IMR-90 (cell line): ENCODE results near the gene RAPGEF2. TPM values are rescaled to one million over a fixed set of nuclear protein-coding genes. Genes with fewer than 3 reads are reported as not detected.
"Not testable (repeated sequence)": the region's sequence is repeated elsewhere in the genome, so short reads cannot be mapped to it uniquely, and the experiment has no call there.

Source experiments
- ATAC-seq: fragments of 200-7000 bp; cut with Tn5 transposase; 2 replicates; pipeline ENCODE4 v1.9.1; 2020; ENCODE audit warnings: low read depth, mild to moderate bottlenecking, moderate library complexity
- BruUV-seq: library from RNA; stranded (reverse); fragments of 400-500 nt; replicated peaks from 2 replicates; lab custom pipeline; 2021; lab: Mats Ljungman, UMichigan
- CTCF ChIA-PET: fragments of 300-600 bp; formaldehyde crosslinking; extraction: SDS; loops from one replicate; lab custom pipeline; 2021; ENCODE audit warnings: antibody characterized with exemption; lab: Yijun Ruan, JAX
- POLR2A ChIA-PET: fragments of 300-600 bp; sonication (Branson Sonifier 250); formaldehyde crosslinking; loops from one replicate; lab custom pipeline; 2022; ENCODE audit warnings: antibody characterized with exemption; ENCODE audit not compliant: unreplicated experiment; lab: Charles Lee
- DNase-seq: peaks from one replicate; pipeline ENCODE4 v3.0.0; 2013
- H2AFZ ChIP-seq: replicated peaks from 2 replicates; pipeline ENCODE3; 2013; ENCODE audit warnings: low read length, mild to moderate bottlenecking; ENCODE audit not compliant: poor library complexity
- H2AK5ac ChIP-seq: 2 replicates; pipeline ENCODE4 v1.6.1; 2013; ENCODE audit warnings: low read depth, low read length, inconsistent platforms
- H2AK9ac ChIP-seq: replicated peaks from 2 replicates; pipeline ENCODE3; 2013; ENCODE audit warnings: mild to moderate bottlenecking, low read depth, low read length, moderate library complexity; ENCODE audit not compliant: poor library complexity
- H2BK120ac ChIP-seq: 2 replicates; pipeline ENCODE4 v1.6.1; 2013; ENCODE audit warnings: low read depth, low read length, inconsistent platforms
- H2BK15ac ChIP-seq: 3 replicates; pipeline ENCODE4 v1.6.1; 2013; ENCODE audit warnings: low read depth, low read length, inconsistent platforms
- H2BK20ac ChIP-seq: 2 replicates; pipeline ENCODE4 v1.6.1; 2013; ENCODE audit warnings: low read depth, mild to moderate bottlenecking, inconsistent platforms, low read length, moderate library complexity
- H2BK5ac ChIP-seq: 2 replicates; pipeline ENCODE4 v1.6.1; 2013; ENCODE audit warnings: mild to moderate bottlenecking, low read depth, low read length, inconsistent platforms; ENCODE audit not compliant: poor library complexity, severe bottlenecking
- H3K14ac ChIP-seq: replicated peaks from 2 replicates; pipeline ENCODE4 v1.6.1; 2013; ENCODE audit warnings: low read depth, low read length, inconsistent platforms
- H3K18ac ChIP-seq: 2 replicates; pipeline ENCODE4 v1.6.1; 2013; ENCODE audit warnings: low read depth, low read length, control low read depth
- H3K23ac ChIP-seq: 2 replicates; pipeline ENCODE4 v1.6.1; 2013; ENCODE audit warnings: low read depth, low read length, inconsistent platforms
- H3K27ac ChIP-seq: 2 replicates; pipeline ENCODE4 v1.5.1; 2013; ENCODE audit warnings: mild to moderate bottlenecking, control low read depth, low read length; ENCODE audit not compliant: insufficient read depth
- H3K27me3 ChIP-seq: 2 replicates; pipeline ENCODE4 v1.6.1; 2013; ENCODE audit warnings: low read length; ENCODE audit not compliant: control insufficient read depth, insufficient read depth
- H3K36me3 ChIP-seq: 2 replicates; pipeline ENCODE4 v1.6.1; 2013; ENCODE audit warnings: low read length, mixed read lengths; ENCODE audit not compliant: control insufficient read depth, insufficient read depth
- H3K4ac ChIP-seq: 2 replicates; pipeline ENCODE4 v1.6.1; 2013; ENCODE audit warnings: low read depth, low read length, inconsistent platforms
- H3K4me1 ChIP-seq: 2 replicates; pipeline ENCODE4 v1.6.1; 2013; ENCODE audit warnings: low read length, mixed read lengths; ENCODE audit not compliant: control insufficient read depth, insufficient read depth
- H3K4me2 ChIP-seq: 2 replicates; pipeline ENCODE4 v1.6.1; 2013; ENCODE audit warnings: low read depth, mild to moderate bottlenecking, control low read depth, low read length, moderate library complexity
- H3K4me3 ChIP-seq: 2 replicates; pipeline ENCODE4 v1.5.1; 2013; ENCODE audit warnings: low read depth, mild to moderate bottlenecking, control low read depth, low read length, moderate library complexity; ENCODE audit not compliant: insufficient read depth
- H3K56ac ChIP-seq: 2 replicates; pipeline ENCODE4 v1.6.1; 2013; ENCODE audit warnings: low read length, inconsistent platforms; ENCODE audit not compliant: insufficient read depth; ENCODE audit errors: extremely low read depth
- H3K79me1 ChIP-seq, 2 experiments: 2 replicates each; pipeline ENCODE4 v1.6.1; 2013; ENCODE audit warnings: low read length in 2 of 2, inconsistent platforms in 1 of 2, low read depth in 1 of 2
- H3K9ac ChIP-seq: 2 replicates; pipeline ENCODE4 v1.6.1; 2013; ENCODE audit warnings: low read depth, low read length, control low read depth
- H3K9me1 ChIP-seq: 2 replicates; pipeline ENCODE4 v1.6.1; 2013; ENCODE audit warnings: low read length, inconsistent platforms; ENCODE audit not compliant: insufficient read depth
- H3K9me3 ChIP-seq: 2 replicates; pipeline ENCODE4 v1.6.1; 2013; ENCODE audit warnings: low read length; ENCODE audit not compliant: control insufficient read depth, insufficient read depth
- H4K20me1 ChIP-seq: 2 replicates; pipeline ENCODE4 v1.6.1; 2013; ENCODE audit warnings: low read length, inconsistent platforms; ENCODE audit not compliant: insufficient read depth
- H4K5ac ChIP-seq: 2 replicates; pipeline ENCODE4 v1.6.1; 2013; ENCODE audit warnings: mild to moderate bottlenecking, low read depth, low read length, control low read depth
- H4K8ac ChIP-seq, 2 experiments: 2 replicates each; pipeline ENCODE4 v1.6.1; 2013; ENCODE audit warnings: low read depth in 2 of 2, low read length in 2 of 2, control low read depth in 1 of 2, inconsistent platforms in 1 of 2
- H4K91ac ChIP-seq: 2 replicates; pipeline ENCODE4 v1.6.1; 2013; ENCODE audit warnings: low read depth, low read length, inconsistent platforms; ENCODE audit not compliant: insufficient read depth
- WGBS, 2 experiments: methylation state at CpG; one replicate each; pipeline versions ENCODE4 v1.1.5 to v1.1.7; 2013; ENCODE audit warnings: missing lambda C conversion rate in 2 of 2; ENCODE audit not compliant: insufficient read length in 1 of 2; ENCODE audit errors: extremely low coverage in 2 of 2; 5-methylcytosine and 5-hydroxymethylcytosine counted together
- dilution Hi-C: fragments of 300-500 bp; cut with HindIII; formaldehyde crosslinking; loops from one replicate; pipeline ENCODE4 v1.14.3; 2018; ENCODE audit warnings: low sequenced_read_pairs; ENCODE audit not compliant: unreplicated experiment
- in situ Hi-C: fragments of 300-500 bp; cut with MboI; formaldehyde crosslinking; loops from 3 replicates; pipeline ENCODE4 v1.14.3; 2019; ENCODE audit warnings: low sequenced_read_pairs, inconsistent platforms, mixed read lengths
- intact Hi-C: fragments of 100-400 bp; cut with micrococcal nuclease; formaldehyde crosslinking; loops from 2 replicates; pipeline ENCODE4 v1.10.0; 2022
- polyA plus RNA-seq, 3 experiments: library from polyadenylated mRNA; depleted of rRNA; stranded (reverse); fragments of >200 nt; gene quantifications; 2 replicates each; pipeline ENCODE4 v1.2.3, GENCODE V29; 2012; ENCODE audit warnings: low replicate concordance in 1 of 3
- total RNA-seq: library from RNA; depleted of rRNA; stranded (reverse); fragments of >200 nt; gene quantifications from 2 replicates; pipeline ENCODE4 v1.2.3, GENCODE V29; 2012

RAPGEF2 gene
- total and polyA plus RNA-seq, 2 of the 4 experiments (the other 2 are of a cell fraction): 27.6 to 109 TPM

DNA sequence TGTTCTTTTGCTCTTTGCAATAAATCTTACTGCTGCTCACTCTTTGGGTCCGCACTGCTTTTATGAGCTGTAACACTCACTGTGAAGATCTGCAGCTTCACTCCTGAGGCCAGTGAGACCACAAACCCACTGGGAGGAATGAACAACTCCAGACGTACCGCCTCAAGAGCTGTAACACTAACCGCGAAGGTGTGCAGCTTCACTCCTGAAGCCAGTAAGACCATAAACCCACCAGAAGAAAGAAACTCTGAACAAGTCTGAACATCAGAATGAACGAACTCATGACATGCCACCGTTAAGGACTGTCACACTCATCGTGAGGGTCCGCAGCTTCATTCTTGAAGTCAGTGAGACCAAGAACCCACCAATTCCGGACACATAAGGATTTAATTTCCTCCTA, 276.2 kb downstream of the RAPGEF2 start:
- H2BK120ac ChIP-seq, H3K36me3 ChIP-seq, ATAC-seq, H2AK5ac ChIP-seq, POLR2A ChIA-PET, H3K56ac ChIP-seq, H3K14ac ChIP-seq, H3K23ac ChIP-seq, H3K9me1 ChIP-seq, CTCF ChIA-PET, BruUV-seq, dilution Hi-C loops, H3K18ac ChIP-seq, H3K27me3 ChIP-seq, H2AK9ac ChIP-seq, H2BK15ac ChIP-seq, H4K5ac ChIP-seq, DNase-seq, H3K4me1 ChIP-seq, H4K8ac ChIP-seq, H3K27ac ChIP-seq, H3K4ac ChIP-seq, H4K91ac ChIP-seq, H2BK20ac ChIP-seq, H3K9me3 ChIP-seq, intact Hi-C loops, in situ Hi-C loops, H2BK5ac ChIP-seq, H3K4me3 ChIP-seq, H3K9ac ChIP-seq, H4K20me1 ChIP-seq, H3K4me2 ChIP-seq, H3K79me1 ChIP-seq, H2AFZ ChIP-seq: not testable (repeated sequence)
- 100% methylated on average over 6 of the region's 10 CpGs; no CpG with 5 or more reads in 1 of the 2 experiments for WGBS, 2 experiments
